Stomach smooth muscle (tissue), 2 donors: Measurements from ENCODE around the gene SPATA13.

ENCODE experiments used
- H3K27ac ChIP-seq: one replicate; pipeline ENCODE4 v1.7.0; 2013; ENCODE audit warnings: mild to moderate bottlenecking, low read length, inconsistent platforms
- H3K27me3 ChIP-seq, 2 donors: one replicate each; pipeline ENCODE4 v1.7.0; 2013; ENCODE audit warnings: low read length in 2 of 2; ENCODE audit not compliant: insufficient read depth in 2 of 2, control insufficient read depth in 1 of 2
- H3K36me3 ChIP-seq, 2 donors: one replicate each; pipeline ENCODE4 v1.7.0; 2013; ENCODE audit warnings: low read length in 2 of 2; ENCODE audit not compliant: control insufficient read depth in 2 of 2, insufficient read depth in 2 of 2
- H3K4me1 ChIP-seq: one replicate; pipeline ENCODE4 v1.7.0; 2013; ENCODE audit warnings: low read length; ENCODE audit not compliant: control insufficient read depth, insufficient read depth
- H3K4me3 ChIP-seq, 2 donors: one replicate each; pipeline ENCODE4 v1.7.0; 2013; ENCODE audit warnings: low read length in 2 of 2
- H3K9ac ChIP-seq, 2 donors: one replicate each; pipeline ENCODE4 v1.7.0; 2013; ENCODE audit warnings: low read length in 2 of 2, mild to moderate bottlenecking in 1 of 2
- H3K9me3 ChIP-seq, 2 donors: one replicate each; pipeline ENCODE4 v1.7.0; 2013; ENCODE audit warnings: low read length in 2 of 2; ENCODE audit not compliant: control insufficient read depth in 2 of 2
- donor health status: healthy.
- donor health status: Pancreatic carcinoma.

The SPATA13 gene

DNA sequence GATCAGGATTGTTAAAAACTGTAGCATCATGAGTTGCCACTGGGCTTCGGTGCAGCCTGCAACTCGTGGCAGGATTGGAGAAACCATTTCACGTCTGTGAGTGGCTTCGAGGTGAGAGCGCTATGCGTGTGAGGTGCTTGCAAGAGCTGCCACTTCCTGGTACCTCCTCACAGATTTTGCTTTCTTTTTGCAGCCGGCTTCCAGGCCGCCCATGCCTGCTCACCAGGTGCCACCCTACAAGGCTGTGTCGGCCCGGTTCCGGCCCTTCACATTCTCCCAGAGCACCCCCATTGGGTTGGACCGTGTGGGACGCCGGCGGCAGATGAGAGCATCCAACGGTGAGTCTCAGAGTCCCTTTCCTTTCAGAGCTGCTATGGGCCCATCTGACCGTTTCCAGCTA, 91.0 kb downstream of the SPATA13 start:
- H3K9ac ChIP-seq = no peak overlapping the region
- no peak overlapping the region for H3K27ac ChIP-seq
- no peak overlapping the region for H3K4me3 ChIP-seq
- no peaks in the 10 kb centered on the region for H3K9me3 ChIP-seq
- no peaks in the 10 kb centered on the region for H3K4me1 ChIP-seq
- H3K27me3 ChIP-seq = no peaks in the 10 kb centered on the region
- H3K36me3 ChIP-seq = peaks cover 4 to 8% of the 10 kb centered on the region in 2 donors

DNA sequence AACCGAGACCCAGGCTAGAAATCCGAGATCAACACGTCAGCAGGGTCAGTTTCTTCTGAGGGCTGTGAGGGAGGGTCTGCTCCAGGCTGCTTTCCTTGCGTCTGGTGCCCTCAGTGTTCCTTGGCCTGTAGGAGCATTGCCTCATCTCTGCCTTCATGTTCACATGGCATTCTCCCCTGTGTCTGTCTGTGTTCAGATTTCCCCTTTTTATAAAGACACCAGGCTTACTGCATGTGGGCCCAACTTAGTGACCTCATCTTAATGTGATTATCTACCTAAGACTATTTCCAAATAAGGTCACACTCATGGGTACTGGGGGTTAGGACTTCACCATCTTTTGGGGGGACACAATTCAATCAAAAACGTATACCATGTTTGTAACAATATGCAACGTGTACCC, 91.6 kb downstream of the SPATA13 start:
- H3K36me3 ChIP-seq = peaks cover 4 to 8% of the 10 kb centered on the region in 2 donors
- no peak overlapping the region for H3K27ac ChIP-seq
- H3K9ac ChIP-seq = no peak overlapping the region
- no peaks in the 10 kb centered on the region for H3K4me1 ChIP-seq
- H3K9me3 ChIP-seq = no peaks in the 10 kb centered on the region
- no peaks in the 10 kb centered on the region for H3K27me3 ChIP-seq
- no peak overlapping the region for H3K4me3 ChIP-seq

- no peak overlapping the region for H3K9ac ChIP-seq
- H3K4me1 ChIP-seq = no peaks in the 10 kb centered on the region
- H3K27ac ChIP-seq = no peak overlapping the region
- no peak overlapping the region for H3K4me3 ChIP-seq
- H3K27me3 ChIP-seq = no peaks in the 10 kb centered on the region
- H3K9me3 ChIP-seq = no peaks in the 10 kb centered on the region
- peaks cover 4 to 8% of the 10 kb centered on the region in 2 donors for H3K36me3 ChIP-seq
Observed at GRCh38 chr13:24253520-24254145, 93.1 kb downstream of the SPATA13 start.

GRCh38 chr13:24254146-24254841, 93.8 kb downstream of the SPATA13 start:
- no peak overlapping the region for H3K4me3 ChIP-seq
- H3K36me3 ChIP-seq = peaks cover 4 to 8% of the 10 kb centered on the region in 2 donors
- H3K9me3 ChIP-seq = no peaks in the 10 kb centered on the region
- no peak overlapping the region for H3K9ac ChIP-seq
- no peaks in the 10 kb centered on the region for H3K4me1 ChIP-seq
- no peaks in the 10 kb centered on the region for H3K27me3 ChIP-seq
- no peak overlapping the region for H3K27ac ChIP-seq

DNA sequence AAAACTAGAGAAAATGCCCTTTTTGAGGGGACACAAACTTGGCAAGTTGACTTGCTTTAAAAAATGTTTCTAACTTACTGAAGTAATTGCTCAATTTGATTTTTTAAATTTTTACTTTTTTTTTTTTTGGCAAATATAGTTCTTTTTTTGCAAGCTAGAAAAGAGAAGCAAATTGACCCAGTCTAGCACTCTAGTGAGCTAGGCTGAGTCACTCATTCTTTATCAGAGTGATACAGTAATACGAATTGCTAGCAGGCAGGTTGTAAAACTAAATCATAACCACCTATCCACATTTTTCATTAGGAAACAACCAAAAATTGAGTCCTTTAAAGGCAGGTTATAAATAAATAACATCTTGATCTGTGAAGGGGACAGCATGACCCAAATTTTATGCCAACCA, 97.0 kb downstream of the SPATA13 start:
- Histone ChIP-seq H3K27me3 (no peaks in the 10 kb centered on the region), H3K4me3 (no peak overlapping the region), H3K36me3 (peaks cover 0 to 4% of the 10 kb centered on the region in 2 donors), H3K9ac (no peak overlapping the region), H3K27ac (no peak overlapping the region), H3K4me1 (peaks cover 3% of the 10 kb centered on the region), H3K9me3 (no peaks in the 10 kb centered on the region)

DNA sequence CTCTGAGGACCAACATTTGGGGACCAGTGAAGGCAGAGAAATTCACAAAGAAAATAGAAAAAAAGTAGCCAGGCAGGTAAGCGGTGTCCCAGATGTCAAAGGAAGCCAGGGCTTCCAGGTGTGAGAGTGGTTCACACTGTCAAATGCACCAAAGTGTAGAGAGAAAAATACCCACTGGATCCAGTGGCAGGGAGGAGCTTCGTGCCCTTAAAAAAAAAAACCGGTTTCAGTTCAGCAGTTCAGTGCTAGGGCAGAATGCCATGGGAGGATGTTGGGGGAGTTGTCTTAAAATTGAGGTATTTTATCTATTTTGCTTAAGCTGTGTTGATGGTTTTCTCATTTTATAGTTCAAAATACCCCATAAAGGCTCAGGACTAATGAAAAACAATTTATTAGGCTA, 101.0 kb downstream of the SPATA13 start:
- no peaks in the 10 kb centered on the region for H3K9me3 ChIP-seq
- H3K4me3 ChIP-seq = no peak overlapping the region
- H3K36me3 ChIP-seq = peaks cover 0 to 2% of the 10 kb centered on the region in 2 donors
- peaks cover 3% of the 10 kb centered on the region for H3K4me1 ChIP-seq
- no peak overlapping the region for H3K9ac ChIP-seq
- H3K27ac ChIP-seq = no peak overlapping the region
- no peaks in the 10 kb centered on the region for H3K27me3 ChIP-seq

GRCh38 chr13:24263632-24264031, 103.1 kb downstream of the SPATA13 start:
- peaks cover 0 to 2% of the 10 kb centered on the region in 2 donors for H3K36me3 ChIP-seq
- no peaks in the 10 kb centered on the region for H3K9me3 ChIP-seq
- peaks cover 3% of the 10 kb centered on the region for H3K4me1 ChIP-seq
- H3K27ac ChIP-seq = no peak overlapping the region
- no peaks in the 10 kb centered on the region for H3K27me3 ChIP-seq
- H3K4me3 ChIP-seq = no peak overlapping the region
- H3K9ac ChIP-seq = no peak overlapping the region

DNA sequence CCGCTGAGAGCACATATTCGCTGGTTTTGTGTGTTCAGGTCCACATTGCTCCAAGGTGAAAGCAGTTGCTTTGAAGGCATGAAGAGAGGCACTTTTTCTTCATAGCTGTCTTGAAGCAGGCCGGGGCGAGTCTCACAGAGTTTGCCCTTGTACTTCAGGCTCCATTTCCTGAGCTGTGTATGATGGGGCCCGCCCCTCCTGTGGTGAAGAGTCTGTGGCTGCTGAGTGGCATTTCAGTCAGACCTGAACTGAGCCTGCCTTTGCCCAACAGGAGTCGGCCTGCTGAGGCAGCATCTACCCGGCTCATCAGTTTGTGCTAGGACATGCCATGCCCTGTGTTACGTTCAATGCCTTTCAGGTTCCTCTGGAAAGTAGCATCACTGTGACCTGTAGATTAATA, 104.5 kb downstream of the SPATA13 start:
- Histone ChIP-seq H3K27me3 (no peaks in the 10 kb centered on the region), H3K4me3 (no peak overlapping the region), H3K9me3 (no peaks in the 10 kb centered on the region), H3K4me1 (peaks cover 3% of the 10 kb centered on the region), H3K9ac (no peak overlapping the region), H3K27ac (no peak overlapping the region), H3K36me3 (peaks cover 0 to 2% of the 10 kb centered on the region in 2 donors)

DNA sequence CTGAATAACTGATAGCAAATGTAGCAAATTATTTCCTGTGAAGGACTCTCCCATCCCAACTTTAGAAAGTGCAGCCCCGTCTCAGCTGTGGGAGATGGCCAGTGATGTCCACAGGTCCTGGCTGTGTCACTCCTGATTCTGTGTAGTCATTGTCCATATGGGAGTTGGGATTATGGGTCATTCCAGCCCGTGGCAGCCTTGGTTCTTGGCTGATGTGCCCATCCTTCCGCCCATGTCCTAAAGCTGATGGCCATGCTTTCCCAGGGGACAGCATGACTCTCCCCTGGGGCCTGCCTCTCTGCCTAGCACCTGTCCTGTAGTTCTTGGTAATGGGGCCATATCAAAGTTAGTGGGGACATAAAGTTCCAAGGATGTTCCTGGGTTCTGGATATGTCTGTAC, 104.9 kb downstream of the SPATA13 start:
- Histone ChIP-seq H3K4me1 (peaks cover 5% of the 10 kb centered on the region), H3K9ac (no peak overlapping the region), H3K9me3 (no peaks in the 10 kb centered on the region), H3K27ac (no peak overlapping the region), H3K4me3 (no peak overlapping the region), H3K36me3 (peaks cover 0 to 2% of the 10 kb centered on the region in 2 donors), H3K27me3 (no peaks in the 10 kb centered on the region)

DNA sequence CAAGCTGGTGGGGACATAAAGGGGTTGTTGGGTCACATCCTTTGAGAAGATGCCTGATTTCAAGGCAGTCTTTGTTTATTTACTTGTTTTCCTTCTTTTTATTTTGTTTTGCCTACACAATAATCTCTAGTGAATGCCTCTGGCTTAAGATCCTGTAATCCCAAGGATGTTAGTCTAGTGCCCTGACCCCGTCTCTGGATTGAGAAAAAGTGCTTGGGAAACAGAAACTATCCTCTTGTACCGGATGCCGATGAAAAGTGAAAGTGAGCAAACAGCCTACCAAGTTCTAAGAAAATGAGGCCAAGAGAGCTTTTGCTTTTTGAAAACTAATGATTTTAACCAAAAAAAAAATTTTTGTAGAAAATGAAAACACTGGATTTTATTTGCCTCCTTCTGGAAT, 106.8 kb downstream of the SPATA13 start:
- Histone ChIP-seq H3K4me3 (peak overlapping the region in 1 of 2 donors; percentile 58), H3K27me3 (no peaks in the 10 kb centered on the region), H3K9ac (peak overlapping the region in 1 of 2 donors; percentile 30), H3K4me1 (peaks cover 6% of the 10 kb centered on the region), H3K27ac (peak overlapping the region; percentile 31), H3K9me3 (no peaks in the 10 kb centered on the region), H3K36me3 (peaks cover 0 to 2% of the 10 kb centered on the region in 2 donors)

DNA sequence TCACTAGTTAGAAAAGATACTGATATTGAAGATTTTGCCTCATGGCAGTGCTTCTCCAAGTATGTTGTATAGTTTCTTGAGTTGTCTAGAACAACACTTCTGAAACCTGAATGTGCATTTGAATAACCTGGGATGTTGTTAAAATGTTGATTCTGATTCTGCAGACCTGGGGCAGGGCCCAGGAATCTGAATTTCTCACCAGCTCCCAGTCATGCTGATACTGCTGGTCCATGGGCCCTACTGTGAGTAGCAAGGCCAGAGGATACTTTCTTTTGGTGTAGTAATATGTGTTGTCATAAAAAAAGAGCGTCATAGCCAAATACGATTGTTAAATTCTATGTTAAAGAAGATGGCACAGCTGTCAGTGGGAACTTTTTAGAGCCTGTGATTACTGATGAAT, 107.3 kb downstream of the SPATA13 start:
- no peak overlapping the region for H3K9ac ChIP-seq
- H3K9me3 ChIP-seq = no peaks in the 10 kb centered on the region
- H3K27ac ChIP-seq = no peak overlapping the region
- H3K4me3 ChIP-seq = no peak overlapping the region
- peaks cover 10% of the 10 kb centered on the region for H3K4me1 ChIP-seq
- peaks cover 0 to 2% of the 10 kb centered on the region in 2 donors for H3K36me3 ChIP-seq
- no peaks in the 10 kb centered on the region for H3K27me3 ChIP-seq
